ENCODE measurements around the gene WRAP73.

GRCh38 chr1:3692598-3692997, 42.7 kb upstream of the WRAP73 start:
- TF ChIP-seq CTCF (IDR thresholded peaks at IDR 0.05; ENCODE audit: insufficient read depth, low read length, poor library complexity, severe bottlenecking), result no peak
- TF ChIP-seq EZH2phosphoT487 (conservative IDR thresholded peaks at IDR 0.05; ENCODE audit: low read length), result no peak
